HCEC 1CT (cell line): ENCODE measurements around the gene DES.
A peak's percentile ranks its signal among the peaks of the same experiment; 100 is the strongest.

Experiments
- DNase-seq: peaks from one replicate; pipeline ENCODE4 v3.0.0-alpha.2; 2017

DES gene

GRCh38 chr2:219421323-219421722 lies 3.1 kb downstream of the DES start:
- DNase-seq = no peak

DNA sequence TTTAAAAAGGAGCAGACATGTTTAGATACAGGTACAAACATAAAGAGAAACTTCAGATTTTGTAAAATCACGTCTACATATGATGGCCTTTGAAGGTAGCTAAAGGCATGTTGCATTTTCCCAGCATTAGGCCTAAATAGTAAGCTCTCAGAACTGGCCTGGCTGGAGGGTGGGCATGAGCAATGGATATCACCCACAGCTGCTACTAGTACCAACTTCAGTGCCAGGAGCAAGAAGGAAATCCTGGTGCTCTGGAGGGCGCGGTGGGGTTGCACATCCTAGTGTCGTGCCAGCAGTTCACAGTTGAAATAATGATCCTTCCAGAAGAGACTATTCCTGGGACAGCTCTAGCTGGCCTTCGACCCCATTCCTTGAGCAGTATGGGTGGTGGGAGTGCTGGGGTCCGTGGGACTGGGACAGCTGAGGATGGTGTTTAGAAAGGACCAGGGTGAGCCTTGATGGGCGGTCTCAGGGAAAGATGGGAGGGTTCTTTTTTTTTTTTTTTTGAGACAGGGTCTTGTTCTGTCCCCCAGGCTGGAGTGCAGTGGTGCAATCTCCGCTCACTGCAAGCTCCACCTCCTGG lies 4.9 kb downstream of the DES start:
- DNase-seq = no peak

GRCh38 chr2:219423652-219424377 lies 5.6 kb downstream of the DES start:
- DNase-seq = no peak

DNA sequence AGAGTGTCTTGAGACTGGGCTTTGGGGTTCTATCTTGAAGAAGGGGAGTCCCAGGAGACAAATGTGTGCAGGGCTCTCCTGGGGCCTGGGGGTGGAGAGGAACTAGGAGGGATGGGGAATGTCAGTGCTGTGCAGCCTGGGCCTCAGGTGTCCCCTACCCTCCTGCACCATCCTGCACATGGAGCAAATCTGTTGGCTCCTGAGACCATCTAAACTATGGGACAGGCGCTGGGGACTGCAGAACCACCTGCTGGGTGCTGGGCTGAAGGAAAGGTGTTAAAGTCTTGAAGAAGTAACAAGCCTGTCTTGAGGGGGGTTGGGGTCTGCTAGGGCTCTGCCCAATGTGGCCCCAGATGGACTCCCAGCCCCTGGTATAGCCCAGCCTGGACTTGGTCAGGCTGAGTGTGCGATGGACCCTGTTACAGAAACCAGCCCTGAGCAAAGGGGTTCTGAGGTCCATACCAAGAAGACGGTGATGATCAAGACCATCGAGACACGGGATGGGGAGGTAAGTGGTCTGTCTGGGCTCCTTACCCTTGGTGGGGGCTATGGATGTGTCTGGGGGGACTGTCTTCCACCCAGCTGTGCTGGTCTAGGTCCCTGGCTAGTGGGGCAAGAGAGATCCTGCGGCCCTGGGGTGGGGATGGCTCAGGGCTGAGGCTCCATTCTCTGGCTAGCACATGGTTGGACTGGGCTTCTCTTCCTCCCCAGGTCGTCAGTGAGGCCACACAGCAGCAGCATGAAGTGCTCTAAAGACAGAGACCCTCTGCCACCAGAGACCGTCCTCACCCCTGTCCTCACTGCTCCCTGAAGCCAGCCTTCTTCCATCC lies 7.3 kb downstream of the DES start:
- DNase-seq = no peak

- no peak for DNase-seq
Observed at GRCh38 chr2:219426068-219426443, 7.9 kb downstream of the DES start.

- DNase-seq = no peak
Observed at GRCh38 chr2:219426534-219427136, 8.5 kb downstream of the DES start.

GRCh38 chr2:219428469-219428868 lies 10.3 kb downstream of the DES start:
- DNase-seq = no peak

GRCh38 chr2:219429958-219430606 lies 11.9 kb downstream of the DES start:
- DNase-seq = no peak

GRCh38 chr2:219430633-219431615 lies 12.7 kb downstream of the DES start:
- DNase-seq = peak; percentile 35

DNA sequence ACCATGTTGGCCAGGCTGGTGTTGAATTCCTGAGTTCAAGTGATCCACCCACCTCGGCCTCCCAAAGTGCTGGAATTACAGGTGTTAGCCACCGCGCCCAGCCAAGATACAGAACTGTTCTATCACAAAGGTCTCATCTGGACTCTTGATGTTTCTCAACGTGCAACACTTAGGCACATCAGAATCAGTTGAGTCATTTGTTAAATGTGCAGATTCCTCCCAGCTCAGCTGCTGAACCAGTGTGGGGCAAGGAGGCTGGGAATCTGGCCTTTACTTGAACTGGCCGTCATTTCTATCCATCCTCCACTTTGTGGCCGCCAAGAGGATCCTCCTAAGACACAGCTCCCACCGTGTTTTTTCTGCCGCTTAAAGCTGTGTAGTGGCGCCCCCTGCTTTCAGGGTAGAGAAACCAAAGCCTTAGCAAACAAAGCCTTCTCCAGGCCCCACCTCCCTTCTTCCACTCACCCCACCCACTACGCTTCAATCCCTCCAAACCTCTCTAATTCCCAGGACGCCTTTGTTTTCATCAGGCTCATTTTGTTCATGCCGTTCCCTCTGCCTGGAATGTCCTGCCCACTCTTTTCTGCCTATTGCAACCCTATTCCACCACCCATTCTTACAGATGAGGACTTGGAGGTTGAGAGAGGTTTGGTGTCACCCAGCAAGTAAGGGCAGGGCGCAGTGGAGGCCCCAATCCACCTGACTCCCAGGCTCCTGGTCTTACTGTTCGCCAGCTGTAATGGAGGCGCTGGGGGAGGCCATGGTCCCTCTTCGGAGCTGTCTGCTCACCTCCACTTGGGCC lies 15.7 kb downstream of the DES start:
- DNase-seq = peak; percentile 61

GRCh38 chr2:219434468-219434717 lies 16.2 kb downstream of the DES start:
- no peak for DNase-seq

DNA sequence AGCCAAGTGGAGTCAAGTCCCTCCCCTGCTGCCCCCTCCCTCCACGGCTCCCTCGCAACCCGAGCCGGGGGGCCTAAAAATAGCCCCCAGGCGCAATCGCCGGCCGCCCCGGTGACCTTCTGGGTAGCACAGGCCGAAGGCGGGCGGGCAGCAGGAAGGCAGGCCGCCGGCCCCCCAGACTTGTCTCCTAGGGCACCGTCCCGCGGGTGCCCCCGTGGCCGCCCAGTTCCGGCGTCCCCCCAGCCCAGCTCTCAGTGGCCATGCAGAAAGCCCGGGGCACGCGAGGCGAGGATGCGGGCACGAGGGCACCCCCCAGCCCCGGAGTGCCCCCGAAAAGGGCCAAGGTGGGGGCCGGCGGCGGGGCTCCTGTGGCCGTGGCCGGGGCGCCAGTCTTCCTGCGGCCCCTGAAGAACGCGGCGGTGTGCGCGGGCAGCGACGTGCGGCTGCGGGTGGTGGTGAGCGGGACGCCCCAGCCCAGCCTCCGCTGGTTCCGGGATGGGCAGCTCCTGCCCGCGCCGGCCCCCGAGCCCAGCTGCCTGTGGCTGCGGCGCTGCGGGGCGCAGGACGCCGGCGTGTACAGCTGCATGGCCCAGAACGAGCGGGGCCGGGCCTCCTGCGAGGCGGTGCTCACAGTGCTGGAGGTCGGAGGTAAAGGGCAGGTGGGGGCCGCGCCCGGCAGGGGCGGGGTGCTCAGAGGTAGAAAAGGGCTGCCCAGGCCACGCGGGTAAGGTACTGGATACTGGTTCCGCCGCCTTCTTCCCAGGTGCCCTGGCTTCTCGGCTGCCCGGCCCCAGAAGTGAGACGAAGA lies 16.7 kb downstream of the DES start, which contains the start of gene SPEG:
Gene SPEG, plus strand, starts transcription at position 126 of the 808 bp plus-strand sequence. Its CDS starts 135 bp downstream, at position 261.
- DNase-seq = no peak

- no peak for DNase-seq
Observed at GRCh38 chr2:219435701-219436100, 17.5 kb downstream of the DES start.

- DNase-seq = no peak
Observed at GRCh38 chr2:219436491-219436890, 18.3 kb downstream of the DES start.

- DNase-seq = no peak
Observed at GRCh38 chr2:219437141-219437540, 19.0 kb downstream of the DES start.

GRCh38 chr2:219437690-219438206 lies 19.6 kb downstream of the DES start:
- no peak for DNase-seq

DNA sequence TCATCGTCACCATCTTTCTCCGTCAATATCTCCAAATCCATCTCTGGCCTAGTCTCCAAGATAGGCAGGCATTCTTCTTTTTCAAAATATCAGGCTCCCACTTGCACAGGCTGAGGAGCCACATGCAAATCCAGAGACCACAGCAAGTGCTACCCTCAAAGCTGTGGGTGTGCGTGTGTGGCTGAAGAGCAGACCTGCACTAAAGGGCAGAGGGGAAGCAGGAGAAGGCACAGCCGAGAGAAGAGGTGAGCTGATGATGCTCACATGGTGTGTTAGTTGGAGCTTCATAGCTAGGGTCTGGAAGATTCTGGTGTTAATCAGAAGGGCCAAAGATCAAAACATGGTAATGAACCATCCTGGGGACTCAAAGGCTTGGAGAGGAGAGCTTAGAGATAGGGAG lies 20.3 kb downstream of the DES start:
- no peak for DNase-seq

DNA sequence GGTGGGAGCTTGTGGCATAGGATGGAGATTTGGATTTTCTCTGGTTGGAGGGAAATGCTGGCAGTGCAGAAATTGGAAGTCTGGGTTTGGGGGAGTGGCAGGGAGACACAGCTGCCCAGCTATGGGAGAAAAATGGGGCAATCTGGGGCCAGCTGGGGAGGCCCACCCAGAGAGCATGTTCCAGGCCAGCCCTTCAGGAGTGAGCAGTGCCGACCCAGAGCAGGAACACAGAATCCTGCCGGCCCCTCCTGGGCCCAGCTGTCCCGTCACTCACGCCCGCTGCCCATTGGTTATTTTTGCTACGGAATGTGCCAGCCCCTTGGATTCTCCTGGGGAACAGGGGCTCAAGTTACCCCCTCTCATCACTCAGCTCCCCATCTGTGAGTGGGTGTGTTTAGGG lies 21.3 kb downstream of the DES start:
- DNase-seq = no peak

DNA sequence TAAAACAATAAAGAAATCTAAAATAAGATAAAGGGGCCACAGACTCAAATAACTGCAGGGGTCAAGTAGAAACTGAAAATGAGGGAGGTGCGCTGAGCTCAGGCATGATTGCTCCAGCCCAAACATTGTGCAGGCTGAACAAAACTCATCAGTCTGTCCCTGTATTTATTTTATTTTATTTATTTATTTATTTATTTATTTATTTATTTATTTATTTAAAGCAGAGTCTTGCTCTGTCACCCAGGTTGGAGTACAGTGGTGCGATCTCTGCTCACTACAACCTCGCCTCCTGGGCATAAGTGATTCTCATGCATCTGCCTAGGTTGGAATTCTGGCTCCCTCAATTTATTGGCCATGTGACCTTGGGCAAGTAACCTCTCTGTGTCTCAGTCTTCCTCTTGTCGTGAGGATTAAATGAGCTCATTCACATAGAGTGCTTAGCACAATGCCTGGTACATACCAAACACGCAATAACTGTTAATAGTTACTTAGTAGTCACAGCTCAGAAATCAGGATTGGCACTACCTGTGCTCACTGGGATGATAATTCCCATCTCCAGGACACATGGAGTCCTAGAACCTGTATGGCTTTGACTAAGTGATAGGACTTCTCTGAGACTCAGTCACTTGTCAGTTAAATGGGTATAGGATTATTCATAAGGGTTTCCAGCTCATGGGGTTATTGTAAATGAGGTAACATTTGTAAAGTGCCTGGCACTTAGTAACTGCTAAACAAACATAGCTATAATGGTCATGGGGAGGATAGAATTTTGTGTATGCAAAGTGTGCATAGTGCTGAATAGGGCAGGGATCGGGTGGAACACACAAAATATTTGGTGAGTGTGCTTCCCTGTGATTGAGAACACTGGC lies 22.4 kb downstream of the DES start:
- DNase-seq = no peak
